ENCODE results near the gene ATXN3L.

Gene ATXN3L

GRCh38 chrX:13270360-13270759 is 49.5 kb downstream of the ATXN3L start:
- Histone ChIP-seq H3K4me3 (ENCODE audit: low read depth, low read length) (no peak overlapping the region), H3K4me1 (ENCODE audit: control insufficient read depth, insufficient read depth, low read length, unreplicated experiment) (peaks cover 3% of the 10 kb centered on the region), H3K36me3 (ENCODE audit: insufficient read depth, low read length) (no peaks in the 10 kb centered on the region), H3K27me3 (ENCODE audit: insufficient read depth, low read length) (no peaks in the 10 kb centered on the region), H3K27ac (ENCODE audit: low read depth, low read length) (no peak overlapping the region), H2AFZ (ENCODE audit: low read length, unreplicated experiment) (no peak overlapping the region), H3K79me2 (ENCODE audit: control insufficient read depth, insufficient read depth, low read length, unreplicated experiment) (no peaks in the 10 kb centered on the region)

GRCh38 chrX:13268874-13269273 is 51.0 kb downstream of the ATXN3L start:
- Histone ChIP-seq H3K4me1 (ENCODE audit: control insufficient read depth, insufficient read depth, low read length, unreplicated experiment) (peaks cover 3% of the 10 kb centered on the region), H3K4me3 (ENCODE audit: low read depth, low read length) (no peak overlapping the region), H3K36me3 (ENCODE audit: insufficient read depth, low read length) (no peaks in the 10 kb centered on the region), H2AFZ (ENCODE audit: low read length, unreplicated experiment) (no peak overlapping the region), H3K27ac (ENCODE audit: low read depth, low read length) (no peak overlapping the region), H3K27me3 (ENCODE audit: insufficient read depth, low read length) (no peaks in the 10 kb centered on the region), H3K79me2 (ENCODE audit: control insufficient read depth, insufficient read depth, low read length, unreplicated experiment) (no peaks in the 10 kb centered on the region)

All from ACC112 (cell line).